Measurements from ENCODE around the gene ZFP1.

DNA sequence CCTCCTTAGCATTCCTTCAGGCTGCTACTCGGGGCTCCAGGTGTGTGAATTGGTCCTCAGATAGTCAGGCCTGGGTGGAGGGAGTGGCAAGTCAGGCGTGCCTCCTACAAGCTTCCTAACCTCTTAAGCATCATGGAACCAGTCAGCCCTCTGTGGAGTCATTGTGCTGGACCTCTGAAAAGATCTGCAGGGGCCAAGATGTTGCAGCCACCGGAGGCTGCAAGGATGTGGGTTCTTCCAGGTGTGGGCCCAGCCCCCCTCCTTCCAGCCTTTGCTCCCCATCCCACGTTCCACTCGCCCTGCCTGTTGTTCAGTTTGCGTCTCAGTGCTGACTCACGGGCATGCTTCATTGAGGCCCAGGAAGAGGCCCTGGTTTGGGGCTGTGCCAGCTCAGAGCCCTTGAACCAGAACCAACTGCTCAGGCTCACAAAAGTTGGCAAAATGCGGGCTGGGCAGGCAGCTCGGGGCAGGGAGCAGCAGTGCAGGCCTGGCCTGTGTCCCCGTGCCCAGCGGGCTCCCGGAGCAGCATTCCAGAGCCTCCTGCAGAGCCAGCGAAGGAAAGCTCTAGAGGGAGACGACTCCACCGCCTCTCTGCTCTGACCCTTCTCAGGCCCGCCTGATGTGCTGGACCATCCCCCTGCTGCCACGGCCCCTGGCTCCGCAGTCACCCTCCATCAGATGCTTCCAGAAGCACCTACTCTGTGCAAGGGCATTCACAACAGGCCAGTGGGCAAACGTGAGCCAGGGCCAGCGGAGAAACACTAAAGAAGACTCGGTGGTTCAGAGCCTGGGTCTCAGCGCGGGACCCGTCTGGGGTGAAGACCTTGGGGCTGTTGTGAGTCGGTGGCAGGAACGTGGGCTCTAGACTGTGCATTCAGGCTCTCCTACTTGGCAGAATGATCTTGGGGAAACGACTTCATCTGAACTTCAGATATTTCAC, 39.3 kb upstream of the ZFP1 start:
- TF ChIP-seq YY1 (IDR thresholded peaks at IDR 0.05; ENCODE audit: insufficient read depth, insufficient read length) (no peak), ZNF274 (IDR thresholded peaks at IDR 0.05; ENCODE audit: low read depth, low read length) (no peak), SUZ12 (IDR thresholded peaks at IDR 0.05; ENCODE audit: extremely low read depth, insufficient read depth, insufficient read length) (no peak)

Measured in NT2/D1 (cell line).